ENCODE measurements around the gene EPN3.

- no peak for TF ChIP-seq ZNF521 (tag by site-specific recombination; IDR thresholded peaks at IDR 0.05)
- peak; percentile 25 for TF ChIP-seq PATZ1 (tag by site-specific recombination; IDR thresholded peaks at IDR 0.05)
- no peak for TF ChIP-seq ZNF404 (tag by site-specific recombination; IDR thresholded peaks at IDR 0.05)
- TF ChIP-seq ZNF146 (tag by site-specific recombination; IDR thresholded peaks at IDR 0.05), result no peak
Observed at GRCh38 chr17:50531428-50532025, 1.0 kb upstream of the EPN3 start.

All from HEK293 (cell line).